HG03196 (cell line): ENCODE measurements around the gene RNU1-4.
"Not testable (repeated sequence)": the region's sequence is repeated elsewhere in the genome, so short reads cannot be mapped to it uniquely, and the experiment has no call there.

ENCODE experiments used
- ATAC-seq: cut with Tn5 transposase; IDR thresholded peaks from one replicate; pipeline ENCODE4 v1.9.1; 2021; ENCODE audit not compliant: unreplicated experiment

The RNU1-4 gene

DNA sequence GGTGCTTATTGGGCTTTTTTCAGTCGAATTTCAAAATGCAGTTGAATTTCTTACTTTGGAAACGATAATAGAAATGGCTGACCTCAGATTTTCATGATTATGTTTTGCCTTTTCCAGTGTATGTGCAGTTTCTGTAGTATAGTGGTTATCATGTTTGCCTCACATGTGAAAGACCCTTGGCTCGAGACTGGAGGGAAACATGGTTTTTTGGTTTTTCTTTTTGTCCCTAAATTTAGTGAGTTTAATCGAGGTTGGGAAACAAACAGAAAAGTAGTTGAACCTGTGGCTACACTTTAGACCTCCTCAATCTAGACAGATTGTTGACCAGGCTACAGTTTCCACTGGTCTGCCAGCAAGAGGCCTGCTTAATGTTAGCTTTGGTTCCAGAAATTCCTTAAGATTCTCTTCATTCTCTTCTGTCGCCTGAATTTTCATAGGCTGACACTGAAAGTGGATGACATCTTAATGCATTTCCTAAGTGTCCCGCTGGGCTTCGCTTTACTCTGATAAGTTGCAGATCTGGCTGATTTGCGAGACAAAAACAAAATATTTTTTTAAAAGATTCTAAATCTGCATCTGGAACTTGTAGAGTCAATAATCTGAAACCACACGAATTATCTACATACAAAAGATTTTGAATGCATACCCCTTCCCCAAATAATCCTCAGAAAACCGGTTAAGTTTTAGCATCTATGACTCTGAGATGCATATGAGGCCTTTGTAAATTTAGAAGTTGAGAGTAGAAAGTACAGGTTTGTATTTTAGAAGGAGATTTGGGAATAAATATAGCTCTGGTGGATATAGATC is 14.7 kb upstream of the RNU1-4 start:
- not testable (repeated sequence) for ATAC-seq

GRCh38 chr1:16727190-16728111 is 12.9 kb upstream of the RNU1-4 start:
- no peak for ATAC-seq

DNA sequence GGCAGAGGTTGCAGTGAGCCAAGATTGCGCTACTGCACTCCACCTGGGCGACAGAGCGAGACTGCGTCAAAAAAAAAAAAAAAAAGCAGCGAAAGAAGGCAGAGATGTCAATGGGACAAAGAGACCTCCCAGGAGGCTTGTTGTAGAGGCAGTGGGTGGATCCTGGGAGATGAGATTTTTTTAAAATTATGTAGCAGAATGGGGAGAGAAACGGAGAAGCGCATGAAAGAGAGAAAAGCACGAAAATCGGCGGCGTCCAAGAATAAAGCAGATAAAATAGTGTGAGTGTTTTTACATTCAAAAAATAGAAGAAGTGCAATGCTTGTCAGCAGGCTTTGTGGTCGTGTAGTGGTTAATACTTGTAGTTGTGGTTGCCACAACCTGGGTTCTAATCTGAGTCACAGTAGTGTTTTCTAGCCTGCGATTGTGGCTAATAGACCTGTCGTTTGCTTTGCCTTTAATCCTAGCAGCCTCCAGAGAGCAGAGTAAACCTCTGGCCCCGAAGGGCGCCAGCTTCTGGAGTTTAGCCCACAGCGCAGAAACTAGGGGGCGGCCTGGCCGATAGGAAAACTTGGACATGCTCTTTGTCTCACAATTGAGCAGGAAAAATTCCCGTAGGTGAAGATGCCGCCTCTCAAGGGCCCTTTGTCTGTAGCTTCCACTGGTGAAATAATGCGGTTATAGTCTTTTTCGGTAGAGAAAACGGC is 11.9 kb upstream of the RNU1-4 start:
- ATAC-seq = peak; percentile 68

DNA sequence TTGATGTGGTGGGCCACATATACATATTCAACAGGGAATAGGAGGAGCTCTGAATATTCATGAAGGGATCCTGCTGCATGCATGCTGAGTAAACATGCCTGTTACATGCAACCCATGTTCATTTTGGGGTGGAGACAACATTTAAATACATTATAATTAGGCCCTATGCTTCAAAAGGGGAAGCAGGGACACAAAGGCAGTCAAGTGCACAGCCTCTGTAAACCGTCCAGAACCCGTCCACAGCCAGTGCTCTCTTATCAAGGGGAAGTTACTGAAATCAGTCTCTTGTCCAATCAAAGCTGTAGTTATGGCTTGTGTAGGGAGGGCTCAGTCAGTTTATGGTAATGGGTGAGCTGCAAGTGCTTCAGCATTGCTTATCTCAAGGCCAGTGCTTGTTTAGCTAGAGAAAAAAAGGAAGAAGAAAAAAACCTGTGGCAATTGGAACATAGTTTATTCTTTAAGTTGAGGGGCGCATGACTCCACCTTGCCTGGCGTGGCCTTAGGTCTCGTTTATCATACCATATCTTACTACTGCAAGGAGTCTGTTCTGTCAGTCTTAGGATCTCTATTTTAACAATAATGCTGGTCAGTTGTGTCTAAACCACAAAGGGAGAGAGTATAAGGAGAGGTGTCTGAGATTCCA is 7.9 kb upstream of the RNU1-4 start:
- not testable (repeated sequence) for ATAC-seq

DNA sequence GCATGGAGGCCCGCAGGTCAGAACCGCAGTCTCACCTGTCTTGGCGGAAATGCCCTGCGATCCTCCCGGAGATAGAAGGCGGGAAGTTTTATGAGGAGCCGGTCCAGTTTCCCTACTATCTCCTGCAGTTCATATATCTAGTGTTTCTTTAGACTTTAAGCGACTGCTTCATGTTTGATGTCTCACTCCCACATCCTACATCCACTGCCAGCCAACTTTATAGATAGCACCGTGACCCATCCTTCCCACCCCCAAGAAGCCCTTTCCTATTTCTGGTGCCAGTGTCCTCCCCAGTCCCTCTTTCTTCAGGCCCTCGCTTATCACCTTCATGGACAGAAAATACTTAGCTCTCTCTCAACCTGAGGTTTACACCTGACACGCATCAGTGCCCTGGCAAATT is 914 bp downstream of the RNU1-4 start:
- ATAC-seq = not testable (repeated sequence)

- ATAC-seq = not testable (repeated sequence)
Measured at GRCh38 chr1:16747660-16748059, 7.3 kb downstream of the RNU1-4 start.

DNA sequence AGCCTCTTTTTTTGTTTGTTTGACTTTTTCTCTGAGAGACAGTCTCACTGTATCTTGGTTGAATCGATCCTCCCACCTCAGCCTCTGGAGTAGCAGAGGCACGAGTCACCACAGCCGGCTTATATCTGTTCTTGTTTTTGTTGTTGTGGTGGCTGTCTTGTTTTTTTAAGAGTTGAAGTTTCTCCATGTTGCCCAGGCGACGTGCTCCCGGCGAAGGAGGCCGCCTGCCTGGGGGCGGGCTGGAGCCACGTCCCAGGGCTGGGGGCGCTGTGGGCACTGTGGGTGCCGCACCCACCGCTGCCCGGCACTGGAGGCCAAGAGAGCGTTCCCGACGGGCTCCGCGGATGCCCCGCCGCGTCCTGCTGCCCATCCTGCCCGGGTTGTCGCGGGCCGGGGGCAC is 8.4 kb downstream of the RNU1-4 start:
- not testable (repeated sequence) for ATAC-seq

DNA sequence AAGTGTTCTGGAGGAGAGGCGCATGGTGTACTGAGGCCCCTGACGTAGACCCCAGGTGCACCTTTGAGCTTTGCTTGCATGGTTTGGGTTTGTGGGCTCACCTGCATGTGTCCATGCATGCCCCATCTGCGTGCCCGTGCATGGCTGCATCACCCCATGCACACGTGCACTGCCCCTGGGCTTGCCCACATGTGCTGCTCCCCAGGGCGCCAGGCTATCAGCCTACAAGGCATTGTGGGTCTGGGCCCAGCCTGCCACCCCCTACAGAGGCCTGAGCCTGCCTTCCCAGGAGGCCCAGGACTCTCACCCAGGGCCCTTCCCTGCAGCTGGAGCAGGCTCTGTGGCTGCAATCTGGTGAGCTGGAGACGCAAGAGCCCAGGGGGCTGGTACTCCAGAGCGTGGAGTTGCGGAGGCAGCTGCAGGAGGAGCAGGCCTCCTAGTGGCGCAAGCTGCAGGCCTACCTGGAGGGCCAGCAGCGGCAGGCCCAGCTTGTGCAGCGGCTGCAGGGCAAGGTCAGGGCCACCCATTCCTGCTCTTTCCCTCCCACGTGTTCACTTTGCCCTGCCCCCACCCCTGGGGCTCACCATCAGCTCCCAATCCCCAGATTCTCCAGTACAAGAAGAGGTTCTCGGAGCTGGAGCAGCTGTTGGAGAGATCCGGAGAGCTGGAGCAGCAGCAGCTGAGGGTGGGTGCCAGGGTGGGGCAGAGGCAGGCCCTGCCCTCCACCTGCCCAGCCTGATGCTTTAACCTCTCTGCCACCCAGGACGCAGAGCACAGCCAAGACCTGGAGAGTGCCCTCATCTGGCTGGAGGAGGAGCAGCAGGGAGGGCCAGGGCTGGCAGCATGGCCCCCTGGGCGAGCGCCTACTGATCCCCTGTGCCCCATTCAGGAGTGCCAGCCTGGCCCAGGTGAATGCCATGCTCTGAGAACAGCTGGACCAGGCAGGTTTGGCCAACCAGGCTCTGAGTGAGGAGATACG is 9.9 kb downstream of the RNU1-4 start:
- ATAC-seq = not testable (repeated sequence)

- not testable (repeated sequence) for ATAC-seq
Measured at GRCh38 chr1:16752770-16753169, 12.5 kb downstream of the RNU1-4 start.

DNA sequence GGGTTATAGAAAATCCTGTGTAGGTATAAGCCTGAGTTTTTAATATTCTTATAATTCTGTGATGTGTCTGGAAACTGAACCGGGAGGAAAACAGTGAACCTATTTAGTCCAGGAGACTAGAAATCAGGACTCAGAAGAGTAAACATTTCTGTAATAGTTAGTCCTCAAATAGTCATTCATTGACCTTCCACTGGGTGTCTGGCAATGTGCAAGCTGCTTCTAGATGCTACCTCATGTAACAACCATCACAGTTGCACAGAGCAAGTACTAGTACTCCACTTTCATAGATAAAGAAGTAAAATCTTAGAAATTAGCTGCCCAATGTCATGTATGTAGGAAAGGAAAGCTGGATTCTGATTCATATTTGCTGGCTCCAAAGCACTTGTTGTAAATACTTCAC is 15.1 kb downstream of the RNU1-4 start:
- ATAC-seq = not testable (repeated sequence)

- not testable (repeated sequence) for ATAC-seq
Measured at GRCh38 chr1:16755932-16756331, 15.6 kb downstream of the RNU1-4 start.

DNA sequence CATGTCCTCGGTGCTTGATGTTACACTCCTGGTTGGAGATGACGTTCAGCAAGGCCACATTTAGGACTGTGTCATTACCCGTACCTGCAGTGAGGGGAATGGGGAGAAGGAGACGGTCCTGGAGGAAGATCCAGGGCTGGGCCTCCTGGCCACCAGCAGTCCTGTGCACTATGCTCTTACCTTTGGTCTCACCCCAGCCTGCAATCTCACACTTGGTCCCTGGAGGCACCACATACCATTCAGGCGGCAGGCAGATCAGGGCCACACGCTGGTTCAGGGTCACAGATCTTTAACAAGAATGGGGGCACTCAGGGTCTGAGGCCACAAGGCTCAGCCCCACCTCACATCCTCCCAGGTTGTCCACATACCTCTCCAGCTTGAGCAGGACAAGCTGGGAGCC is 17.3 kb downstream of the RNU1-4 start:
- not testable (repeated sequence) for ATAC-seq

DNA sequence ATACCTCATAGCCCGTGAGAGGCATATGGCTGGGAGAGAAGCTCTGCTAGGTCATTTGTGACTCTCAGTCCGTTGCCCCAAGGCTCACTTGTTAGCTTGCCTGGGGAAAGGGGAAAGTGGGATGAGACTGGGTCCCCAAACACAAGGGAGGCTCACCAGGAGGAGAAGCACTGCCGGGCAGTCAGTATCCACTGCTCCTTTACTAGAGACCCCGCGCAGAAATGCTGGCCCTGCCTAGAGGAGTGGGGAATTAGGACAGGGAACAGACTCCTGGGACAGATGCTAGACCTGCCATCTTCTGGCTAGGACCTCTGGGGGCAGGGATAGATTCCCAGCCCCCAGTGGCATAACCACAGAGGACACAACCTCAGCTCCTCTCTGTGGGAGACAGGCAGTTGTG is 17.7 kb downstream of the RNU1-4 start:
- not testable (repeated sequence) for ATAC-seq

- ATAC-seq = not testable (repeated sequence)
Measured at GRCh38 chr1:16759041-16759493, 18.8 kb downstream of the RNU1-4 start.

DNA sequence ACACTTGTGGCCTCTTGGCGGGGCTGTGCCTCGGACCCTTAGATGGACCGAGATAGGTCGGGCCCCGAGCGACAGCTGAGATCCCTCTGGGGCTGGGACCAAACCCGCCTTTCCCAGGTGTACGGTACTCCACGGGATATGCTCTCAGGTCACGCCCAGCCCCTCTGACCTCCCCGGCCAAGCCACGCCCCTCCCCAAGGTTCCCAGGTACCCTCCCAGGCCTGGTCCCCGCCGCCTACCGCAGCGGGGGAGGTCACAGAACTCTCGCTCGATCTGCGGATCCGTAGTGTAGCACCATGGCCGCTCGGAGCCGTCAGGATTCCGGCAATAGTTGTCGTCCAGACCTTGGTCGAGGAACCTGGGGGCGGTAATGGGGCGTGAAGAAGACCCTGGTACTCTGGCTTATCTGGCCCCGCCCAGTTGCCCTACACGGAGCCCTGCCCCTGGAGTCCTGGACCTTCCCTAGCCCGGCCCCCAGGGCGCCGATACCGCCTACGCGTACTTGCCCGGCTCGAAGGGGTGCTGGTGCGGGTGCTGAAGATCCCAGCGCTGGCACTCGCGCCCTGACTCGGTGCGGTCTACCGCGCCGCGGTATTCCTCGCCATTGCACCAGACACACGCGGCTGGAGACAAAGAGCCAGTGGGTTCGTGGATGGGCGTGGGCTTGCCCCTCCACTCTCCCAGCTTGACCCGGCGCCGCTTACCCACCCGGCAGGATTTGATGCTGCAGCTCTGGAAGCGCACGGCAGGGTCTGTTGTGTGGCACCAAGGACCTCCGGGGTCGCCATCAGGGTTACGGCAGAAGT is 19.5 kb downstream of the RNU1-4 start:
- not testable (repeated sequence) for ATAC-seq

- ATAC-seq = not testable (repeated sequence)
Measured at GRCh38 chr1:16760456-16760765, 20.1 kb downstream of the RNU1-4 start.

GRCh38 chr1:16760801-16761200 is 20.5 kb downstream of the RNU1-4 start:
- not testable (repeated sequence) for ATAC-seq

DNA sequence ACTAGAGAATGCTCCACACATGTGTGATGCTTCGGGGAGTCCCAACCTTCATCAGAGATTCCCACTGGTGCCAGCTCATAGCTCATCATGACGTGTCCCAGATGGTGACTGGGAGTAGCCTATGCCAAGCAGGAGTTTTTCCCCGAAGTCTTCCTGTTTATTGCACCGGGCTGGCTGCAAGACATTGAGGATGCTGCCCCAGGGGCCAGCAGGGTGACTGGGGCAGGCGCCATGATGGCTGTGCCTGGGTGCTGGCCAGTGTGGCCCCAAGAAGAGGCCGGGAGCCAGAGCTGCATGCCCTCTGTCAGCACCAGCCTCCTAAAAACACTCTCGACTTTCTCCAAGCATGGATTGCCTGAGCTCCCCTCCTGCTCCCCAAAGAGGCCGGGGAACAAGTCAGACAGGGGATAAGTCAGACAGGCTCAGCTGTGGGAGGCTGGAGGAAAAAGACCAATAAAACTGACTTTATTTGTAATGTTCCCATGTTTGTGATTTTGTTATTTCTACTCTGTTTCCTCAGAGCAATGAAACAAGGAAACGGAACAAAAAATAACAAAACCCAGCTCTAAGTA is 24.0 kb downstream of the RNU1-4 start:
- not testable (repeated sequence) for ATAC-seq
